ENCODE data around the gene WDR31. TPM values are rescaled to one million over a fixed set of nuclear protein-coding genes. Genes with fewer than 3 reads are reported as not detected.

The WDR31 gene
- total and polyA plus RNA-seq, 4 donors, result 1.8 to 7.0 (median 4.0) TPM

- Histone ChIP-seq H3K27me3 (ENCODE audit: control insufficient read depth in 3 of 3, insufficient read depth in 3 of 3, low read length in 2 of 3) (peaks cover 0 to 2% (median 2%) of the 10 kb centered on the region in 3 donors), H3K4me3 (no peak overlapping the region), H3K27ac (ENCODE audit: low read depth in 1 of 2, low read length in 1 of 2) (no peak overlapping the region), H3K36me3 (ENCODE audit: control insufficient read depth in 4 of 4, insufficient read depth in 4 of 4, low read length in 4 of 4) (no peaks in the 10 kb centered on the region), H3K9me3 (ENCODE audit: control insufficient read depth in 4 of 4, insufficient read depth in 3 of 4, low read length in 3 of 4) (no peaks in the 10 kb centered on the region), H3K4me1 (ENCODE audit: control insufficient read depth in 5 of 5, insufficient read depth in 5 of 5, low read length in 5 of 5) (no peaks in the 10 kb centered on the region), H3K9ac (ENCODE audit: insufficient read depth in 1 of 2, low read length in 2 of 2) (no peak overlapping the region)
- 89 to 90% methylated on average over 1 of the region's 1 CpG for WGBS, 2 donors
- DNase-seq, result no peak
- no peak for TF ChIP-seq CTCF (IDR thresholded peaks at IDR 0.05; ENCODE audit: control extremely low read depth, extremely low read depth)
- no peak for ATAC-seq (ENCODE audit: insufficient read depth, low FRiP score)
These were observed 19.3 kb upstream of the WDR31 start for GRCh38 chr9:113359385-113359784.

GRCh38 chr9:113356686-113357292, 16.7 kb upstream of the WDR31 start:
- Histone ChIP-seq H3K27ac (ENCODE audit: low read depth in 1 of 2, low read length in 1 of 2) (no peak overlapping the region), H3K4me1 (ENCODE audit: control insufficient read depth in 5 of 5, insufficient read depth in 5 of 5, low read length in 5 of 5) (no peaks in the 10 kb centered on the region), H3K27me3 (ENCODE audit: control insufficient read depth in 3 of 3, insufficient read depth in 3 of 3, low read length in 2 of 3) (peaks cover 0 to 14% (median 13%) of the 10 kb centered on the region in 3 donors), H3K4me3 (no peak overlapping the region), H3K9me3 (ENCODE audit: control insufficient read depth in 4 of 4, insufficient read depth in 3 of 4, low read length in 3 of 4) (no peaks in the 10 kb centered on the region), H3K9ac (ENCODE audit: insufficient read depth in 1 of 2, low read length in 2 of 2) (no peak overlapping the region), H3K36me3 (ENCODE audit: control insufficient read depth in 4 of 4, insufficient read depth in 4 of 4, low read length in 4 of 4) (no peaks in the 10 kb centered on the region)
- no peak for DNase-seq
- no peak for ATAC-seq (ENCODE audit: insufficient read depth, low FRiP score)
- WGBS, 2 donors, result 71 to 81% methylated on average over 7 of the region's 7 CpGs
- no peak for TF ChIP-seq CTCF (IDR thresholded peaks at IDR 0.05; ENCODE audit: control extremely low read depth, extremely low read depth)

GRCh38 chr9:113355040-113355596, 15.0 kb upstream of the WDR31 start:
- DNase-seq (no peak), ATAC-seq (ENCODE audit: insufficient read depth, low FRiP score) (no peak)
- no peak overlapping the region for H3K4me3 ChIP-seq
- TF ChIP-seq CTCF (IDR thresholded peaks at IDR 0.05; ENCODE audit: control extremely low read depth, extremely low read depth), result no peak
- H3K9me3 ChIP-seq (ENCODE audit: control insufficient read depth in 4 of 4, insufficient read depth in 3 of 4, low read length in 3 of 4), result no peaks in the 10 kb centered on the region
- H3K27me3 ChIP-seq (ENCODE audit: control insufficient read depth in 3 of 3, insufficient read depth in 3 of 3, low read length in 2 of 3), result peaks cover 0 to 28% (median 26%) of the 10 kb centered on the region in 3 donors
- H3K36me3 ChIP-seq (ENCODE audit: control insufficient read depth in 4 of 4, insufficient read depth in 4 of 4, low read length in 4 of 4), result no peaks in the 10 kb centered on the region
- H3K9ac ChIP-seq (ENCODE audit: insufficient read depth in 1 of 2, low read length in 2 of 2), result no peak overlapping the region
- H3K27ac ChIP-seq (ENCODE audit: low read depth in 1 of 2, low read length in 1 of 2), result no peak overlapping the region
- H3K4me1 ChIP-seq (ENCODE audit: control insufficient read depth in 5 of 5, insufficient read depth in 5 of 5, low read length in 5 of 5), result peaks cover 0 to 1% (median 0%) of the 10 kb centered on the region in 5 donors
- 86 to 95% methylated on average over 4 of the region's 4 CpGs for WGBS, 2 donors
